GM19023 (cell line): ENCODE results near the gene CLP1.
"Not testable (repeated sequence)": the region's sequence is repeated elsewhere in the genome, so short reads cannot be mapped to it uniquely, and the experiment has no call there.

Experiments
- ATAC-seq: cut with Tn5 transposase; IDR thresholded peaks from one replicate; pipeline ENCODE4 v1.9.1; 2021; ENCODE audit warnings: mild to moderate bottlenecking, moderate library complexity; ENCODE audit not compliant: unreplicated experiment

Gene CLP1

GRCh38 chr11:57640068-57640800, 17.3 kb upstream of the CLP1 start:
- no peak for ATAC-seq

DNA sequence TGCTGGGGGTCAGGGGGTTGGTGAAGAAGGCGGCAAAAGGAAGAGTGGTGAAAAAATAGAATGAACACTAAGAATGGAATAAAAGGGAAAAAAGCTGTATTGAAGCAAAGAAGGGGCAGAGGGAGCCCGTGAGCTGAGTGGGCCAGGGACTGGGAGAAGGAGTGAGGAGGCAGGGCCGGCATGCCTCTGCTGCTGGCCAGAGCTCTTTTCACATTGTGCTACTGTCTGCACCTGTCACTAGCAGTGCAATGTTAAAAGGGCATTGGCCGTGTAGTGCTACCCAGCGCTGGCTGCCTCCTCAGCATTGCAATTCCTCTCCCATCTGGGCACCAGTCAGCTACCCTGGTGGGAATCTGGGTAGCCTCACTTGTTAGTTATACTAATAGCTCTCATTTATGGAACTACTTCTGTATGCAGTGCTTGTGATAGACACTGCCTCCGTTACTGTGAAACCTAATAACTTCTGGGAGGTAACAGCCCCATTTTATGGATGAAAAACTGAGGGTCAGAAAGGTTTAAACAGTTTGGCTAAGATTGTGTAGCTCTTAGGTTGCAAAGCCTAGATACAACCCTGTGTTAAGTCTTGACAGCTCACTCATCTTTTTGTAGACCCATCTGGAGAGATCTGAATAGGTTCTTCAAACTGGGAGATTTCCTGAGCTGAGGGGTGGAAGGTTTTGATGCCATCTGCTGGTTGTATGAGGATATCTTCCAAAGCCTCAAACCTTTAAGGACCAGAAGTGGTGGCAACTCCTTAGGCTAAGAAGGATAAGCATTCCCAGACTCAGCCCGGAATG, 16.4 kb upstream of the CLP1 start:
- no peak for ATAC-seq

- ATAC-seq = no peak
Measured at GRCh38 chr11:57643802-57644201, 13.8 kb upstream of the CLP1 start.

DNA sequence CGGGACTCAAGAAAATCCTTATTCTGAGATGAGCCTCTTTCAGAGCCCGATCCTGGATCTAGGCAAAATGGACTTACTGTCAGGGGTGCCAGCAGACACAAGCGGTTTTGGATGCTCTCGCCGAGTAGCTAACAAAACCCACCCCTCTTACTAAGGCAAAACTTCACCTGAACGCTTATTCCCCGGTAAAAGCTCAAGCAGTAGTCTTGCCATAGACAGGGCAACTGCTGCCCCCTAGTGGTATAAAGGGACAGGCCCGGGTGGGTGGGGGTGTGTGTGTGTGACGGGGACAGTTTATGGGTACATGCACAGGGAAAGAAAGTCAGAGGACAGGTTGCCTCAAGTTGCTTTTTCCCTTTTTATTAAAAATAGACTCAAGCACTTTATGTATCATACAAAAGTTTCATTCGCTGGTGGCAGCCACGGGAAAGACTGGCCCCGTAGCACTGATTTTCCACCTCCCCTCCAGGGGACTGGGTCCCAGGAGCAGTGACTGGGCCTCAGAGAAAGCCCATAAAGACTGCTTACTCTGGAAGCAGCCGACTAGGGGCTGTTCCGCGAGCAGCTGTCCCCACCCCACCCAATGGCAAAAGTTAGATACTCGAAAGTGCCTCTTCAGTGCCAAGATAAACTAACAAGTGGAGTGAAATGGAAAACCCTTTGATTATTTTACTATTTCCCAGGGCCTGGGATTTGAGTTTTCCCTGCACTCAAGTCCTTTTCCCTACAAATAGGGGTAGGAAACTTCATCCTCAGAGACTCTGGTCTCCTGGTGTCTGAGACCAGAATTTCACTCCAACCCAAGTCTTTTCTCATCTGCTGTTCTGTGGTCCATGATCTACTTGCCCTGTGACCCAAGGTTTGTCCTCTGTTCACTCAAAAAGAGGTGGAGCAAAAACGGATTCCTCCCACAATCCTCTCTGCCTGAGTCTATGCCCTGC, 12.5 kb upstream of the CLP1 start:
- ATAC-seq = no peak

- no peak for ATAC-seq
Measured at GRCh38 chr11:57645689-57646085, 11.9 kb upstream of the CLP1 start.

GRCh38 chr11:57646194-57646798, 11.3 kb upstream of the CLP1 start:
- ATAC-seq = peak; percentile 30

DNA sequence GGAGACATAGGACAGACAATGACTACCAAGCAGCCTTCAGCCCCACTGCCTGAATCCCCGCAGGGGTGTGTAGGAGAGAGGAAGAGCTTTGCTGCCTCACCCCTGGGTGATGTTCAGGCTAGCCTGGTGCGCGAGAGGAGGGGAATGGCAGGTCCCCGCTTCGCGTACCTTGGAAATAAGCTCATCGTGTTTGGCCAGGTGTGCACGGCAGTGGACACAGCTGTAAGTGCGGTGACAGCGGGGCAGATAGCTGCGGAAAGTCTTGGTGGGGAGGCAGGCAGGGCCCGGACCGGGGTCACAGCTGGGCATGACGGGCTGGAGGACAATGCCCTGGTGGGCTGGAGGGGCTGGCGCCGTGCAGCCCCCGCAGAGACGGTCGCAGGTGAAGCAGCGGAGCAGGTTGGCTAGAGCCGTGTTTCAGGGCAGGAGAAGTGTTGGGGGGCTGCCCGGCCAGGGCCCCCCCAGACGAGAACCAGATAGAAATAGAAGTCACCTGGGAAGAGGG, 10.7 kb upstream of the CLP1 start:
- no peak for ATAC-seq

- no peak for ATAC-seq
Measured at GRCh38 chr11:57647372-57647771, 10.2 kb upstream of the CLP1 start.

DNA sequence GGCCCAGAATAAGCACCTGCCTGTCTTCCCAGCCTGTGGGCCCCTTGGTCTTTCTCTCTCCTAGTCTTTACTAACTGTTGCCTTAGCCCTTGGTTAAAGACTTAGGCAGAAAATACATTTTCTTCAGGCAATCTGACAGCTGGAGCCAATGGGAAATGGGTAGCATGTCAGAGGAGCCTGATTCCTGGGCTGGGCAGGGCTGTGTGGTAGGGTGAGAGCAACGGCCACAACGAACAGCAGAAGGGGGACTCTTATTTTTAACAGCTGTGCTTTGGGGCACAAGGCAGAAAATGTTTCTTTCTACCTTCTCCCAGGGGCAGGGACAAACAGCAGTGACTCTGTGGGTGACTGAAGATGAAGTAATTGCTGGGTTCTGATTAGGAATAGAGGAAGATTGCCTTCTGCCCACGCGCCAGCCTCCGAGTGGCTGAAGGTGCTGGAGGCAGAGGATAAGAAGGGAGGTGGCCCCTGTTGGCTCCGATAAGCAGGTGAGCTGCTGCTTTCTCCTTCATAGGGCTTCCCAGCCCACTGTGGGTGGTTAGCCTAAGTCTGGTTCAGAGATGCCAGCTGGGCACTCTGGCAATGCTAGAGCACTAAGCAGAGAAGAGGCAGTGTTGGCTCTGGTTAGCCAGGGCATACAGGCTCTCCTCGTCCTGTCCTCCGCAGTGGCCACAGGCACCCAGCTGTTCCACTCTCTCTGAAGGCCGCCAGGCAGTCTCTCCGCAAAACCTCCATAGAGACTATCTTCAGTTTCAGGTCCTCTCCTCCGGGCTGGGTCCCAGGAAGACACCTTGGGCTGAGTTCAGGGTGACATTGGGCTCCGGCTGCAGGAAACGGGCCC, 9.4 kb upstream of the CLP1 start:
- ATAC-seq = no peak

DNA sequence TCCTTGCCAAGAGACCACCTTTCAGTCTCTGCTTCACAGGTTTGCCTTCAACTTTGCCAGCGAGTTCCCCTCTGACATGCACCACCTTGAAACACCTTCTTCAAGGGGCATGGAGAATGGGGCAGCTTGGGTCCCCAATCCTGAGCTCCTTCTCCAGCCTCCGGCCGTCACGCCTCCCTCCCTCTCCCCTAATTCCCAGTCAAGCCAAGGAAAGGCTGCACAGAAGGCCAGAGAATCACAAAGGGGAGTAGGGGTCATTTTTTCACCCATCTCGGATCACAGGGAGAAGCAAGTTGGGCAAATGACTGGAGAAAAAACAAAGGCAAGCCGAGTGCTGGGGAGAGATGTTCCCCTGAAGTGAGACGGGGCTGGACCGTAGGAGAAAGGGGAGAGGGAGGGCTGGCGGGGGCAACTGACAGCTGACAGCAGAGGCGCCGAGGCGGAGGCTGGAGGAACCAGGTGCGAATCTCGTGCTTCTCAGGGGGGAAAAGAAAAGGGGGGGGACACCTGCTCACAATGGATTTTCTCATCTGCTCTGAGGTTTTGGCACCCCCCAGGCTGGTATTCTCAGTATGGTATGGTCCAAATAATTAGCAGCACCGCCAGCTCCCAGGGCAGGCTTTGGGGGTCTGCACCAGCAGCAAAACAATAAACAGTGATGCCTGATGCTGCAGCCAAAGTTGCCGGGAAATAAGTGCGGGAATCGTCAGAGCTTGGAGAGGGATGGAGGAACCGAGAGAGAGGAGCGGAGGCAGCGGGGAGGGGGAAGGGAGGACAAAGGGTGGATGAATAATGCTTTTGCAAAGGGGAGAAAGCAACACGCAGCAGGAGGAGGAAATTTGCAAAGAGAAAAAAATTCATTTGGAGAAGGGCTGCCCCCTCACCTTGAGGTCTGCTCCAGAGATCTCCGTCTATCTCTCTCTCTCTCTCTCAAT, 8.5 kb upstream of the CLP1 start:
- ATAC-seq = no peak

DNA sequence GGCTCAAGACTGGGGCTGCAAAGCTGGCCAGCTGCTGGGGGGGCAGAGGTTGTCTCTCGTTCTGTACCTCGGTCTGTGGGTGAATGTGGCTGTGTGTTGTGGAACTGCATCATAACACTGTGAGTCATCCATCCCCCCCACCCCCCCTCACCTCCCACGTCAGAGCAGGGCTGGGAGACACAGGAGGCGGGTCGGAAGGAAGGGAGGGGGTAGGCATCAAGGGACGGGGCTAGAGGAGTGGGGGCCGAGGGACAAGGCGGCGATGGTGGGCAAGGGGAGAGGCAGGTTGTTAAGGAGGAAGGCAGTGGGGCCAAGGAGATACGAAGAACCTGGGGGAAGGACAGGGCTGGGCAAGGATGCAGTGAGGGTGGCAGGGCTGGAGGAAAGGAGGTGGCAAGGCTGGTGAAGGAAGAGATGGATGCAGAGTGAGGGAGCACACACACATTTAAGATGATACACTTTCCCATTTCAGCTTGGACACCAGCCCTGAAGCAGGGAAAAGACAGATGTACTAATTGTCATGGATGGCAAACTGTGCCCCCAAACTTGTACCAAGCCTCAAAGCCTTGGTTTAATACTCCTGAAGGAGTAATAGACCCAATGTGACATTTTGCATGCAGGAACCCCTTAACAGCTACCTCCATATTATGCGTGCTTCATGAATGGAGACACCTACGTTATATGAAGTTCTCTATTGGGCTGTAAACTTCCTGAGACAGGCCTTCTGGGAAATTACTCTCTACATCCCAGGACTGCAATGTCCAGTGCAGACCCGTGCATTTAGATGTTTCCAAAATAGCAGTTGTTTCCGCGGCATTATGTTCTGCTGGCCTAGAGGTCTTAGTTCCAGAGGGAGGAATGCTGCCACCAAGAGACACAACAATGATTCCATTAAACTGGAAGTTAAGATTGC, 7.5 kb upstream of the CLP1 start, which contains the start of gene YPEL4:
YPEL4 (minus strand) TSS at position 87 of the 913 bp plus-strand sequence. CDS start 2,805 bp downstream, outside the sequence.
- no peak for ATAC-seq

GRCh38 chr11:57650739-57651090, 6.8 kb upstream of the CLP1 start:
- no peak for ATAC-seq

GRCh38 chr11:57651408-57651807, 6.2 kb upstream of the CLP1 start:
- ATAC-seq = no peak

- ATAC-seq = not testable (repeated sequence)
Measured at GRCh38 chr11:57652230-57652629, 5.3 kb upstream of the CLP1 start.

- no peak for ATAC-seq
Measured at GRCh38 chr11:57652662-57653061, 4.9 kb upstream of the CLP1 start.

GRCh38 chr11:57653163-57653562, 4.4 kb upstream of the CLP1 start:
- ATAC-seq = no peak

- ATAC-seq = no peak
Measured at GRCh38 chr11:57656885-57657193, 723 bp upstream of the CLP1 start.

DNA sequence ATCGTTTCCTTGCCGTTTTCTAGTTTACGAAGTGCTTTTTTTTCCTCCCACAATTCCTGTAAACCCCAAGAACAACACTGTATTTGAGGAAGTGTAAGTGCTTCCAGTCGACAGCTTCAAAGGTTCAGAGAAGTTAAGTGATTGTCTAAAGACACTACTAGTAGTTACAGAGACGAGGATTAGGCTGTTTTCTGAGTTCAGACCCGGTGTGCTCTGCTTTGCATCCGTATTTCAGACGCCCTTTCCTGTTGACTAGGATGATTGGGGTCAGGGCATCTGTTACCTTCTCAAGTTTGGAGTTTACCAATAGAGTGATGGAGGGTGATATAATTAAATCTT, 430 bp downstream of the CLP1 start:
- no peak for ATAC-seq
